ENCODE data around the gene KLHL34. TPM values are rescaled to one million over a fixed set of nuclear protein-coding genes. Genes with fewer than 3 reads are reported as not detected.

The KLHL34 gene
- total and polyA plus RNA-seq, 7 donors: 0.28 to 1.5 (median 1.2) TPM; not detected in 3

GRCh38 chrX:21662761-21663160, 4.6 kb upstream of the KLHL34 start:
- 88 to 90% methylated on average over 4 of the region's 4 CpGs for WGBS, 2 donors
- DNase-seq: no peak
- Histone ChIP-seq H3K27ac (no peak overlapping the region), H3K4me3 (no peak overlapping the region), H3K9me3 (no peaks in the 10 kb centered on the region), H3K27me3 (peaks cover 0 to 11% (median 3%) of the 10 kb centered on the region in 3 donors), H3K4me1 (no peaks in the 10 kb centered on the region), H3K36me3 (no peaks in the 10 kb centered on the region)
- intact Hi-C loops (cut with DNase I): no loop called here
- TF ChIP-seq EP300 (IDR thresholded peaks at IDR 0.05) (no peak), CTCF (IDR thresholded peaks at IDR 0.05) (no peak), POLR2AphosphoS5 (IDR thresholded peaks at IDR 0.05) (no peak), POLR2A (IDR thresholded peaks at IDR 0.05) (no peak)

GRCh38 chrX:21661316-21661715, 3.2 kb upstream of the KLHL34 start:
- no peak for TF ChIP-seq CTCF (IDR thresholded peaks at IDR 0.05)
- TF ChIP-seq POLR2A (IDR thresholded peaks at IDR 0.05): no peak
- H3K36me3 ChIP-seq: no peaks in the 10 kb centered on the region
- WGBS, 2 donors: 79% methylated on average over 6 of the region's 6 CpGs
- DNase-seq: no peak
- H3K27me3 ChIP-seq: peaks cover 5 to 26% (median 8%) of the 10 kb centered on the region in 3 donors
- intact Hi-C loops (cut with DNase I): no loop called here
- no peaks in the 10 kb centered on the region for H3K9me3 ChIP-seq
- H3K4me3 ChIP-seq: no peak overlapping the region
- no peak overlapping the region for H3K27ac ChIP-seq
- no peaks in the 10 kb centered on the region for H3K4me1 ChIP-seq

GRCh38 chrX:21660156-21660555, 2.0 kb upstream of the KLHL34 start:
- peaks cover 0 to 4% (median 0%) of the 10 kb centered on the region in 4 donors for H3K4me1 ChIP-seq
- no peak overlapping the region for H3K27ac ChIP-seq
- 79 to 95% methylated on average over 2 of the region's 2 CpGs for whole genome bisulfite sequencing, 2 donors
- no peaks in the 10 kb centered on the region for H3K36me3 ChIP-seq
- peaks cover 8 to 28% (median 10%) of the 10 kb centered on the region in 3 donors for H3K27me3 ChIP-seq
- no peak for TF ChIP-seq CTCF (IDR thresholded peaks at IDR 0.05)
- no peak for TF ChIP-seq POLR2A (IDR thresholded peaks at IDR 0.05)
- no peak for TF ChIP-seq EP300 (IDR thresholded peaks at IDR 0.05)
- no peak for TF ChIP-seq POLR2AphosphoS5 (IDR thresholded peaks at IDR 0.05)
- intact Hi-C loops (cut with DNase I): no loop called here
- H3K4me3 ChIP-seq: no peak overlapping the region
- H3K9me3 ChIP-seq: no peaks in the 10 kb centered on the region
- DNase-seq: no peak

- WGBS, 2 donors: 42 to 77% methylated on average over 3 of the region's 3 CpGs
- no peak overlapping the region for H3K27ac ChIP-seq
- H3K27me3 ChIP-seq: peaks cover 8 to 28% (median 10%) of the 10 kb centered on the region in 3 donors
- H3K36me3 ChIP-seq: no peaks in the 10 kb centered on the region
- H3K4me1 ChIP-seq: peaks cover 0 to 4% (median 0%) of the 10 kb centered on the region in 4 donors
- no peaks in the 10 kb centered on the region for H3K9me3 ChIP-seq
- no peak for TF ChIP-seq CTCF (IDR thresholded peaks at IDR 0.05)
- no peak for TF ChIP-seq POLR2A (IDR thresholded peaks at IDR 0.05)
- TF ChIP-seq EP300 (IDR thresholded peaks at IDR 0.05): no peak
- no peak for TF ChIP-seq POLR2AphosphoS5 (IDR thresholded peaks at IDR 0.05)
- no peak overlapping the region for H3K4me3 ChIP-seq
- no peak for DNase-seq
- intact Hi-C loops (cut with DNase I): no loop called here
These were observed 1.2 kb upstream of the KLHL34 start for GRCh38 chrX:21659320-21659719.

- Histone ChIP-seq H3K27me3 (peaks cover 8 to 28% (median 10%) of the 10 kb centered on the region in 3 donors), H3K4me1 (peaks cover 0 to 4% (median 0%) of the 10 kb centered on the region in 4 donors), H3K27ac (no peak overlapping the region), H3K9me3 (no peaks in the 10 kb centered on the region), H3K4me3 (peak overlapping the region in 3 of 4 donors; percentile 25 to 35 (median 26)), H3K36me3 (no peaks in the 10 kb centered on the region)
- no peak for TF ChIP-seq CTCF (IDR thresholded peaks at IDR 0.05)
- TF ChIP-seq POLR2AphosphoS5 (IDR thresholded peaks at IDR 0.05): no peak
- no peak for TF ChIP-seq POLR2A (IDR thresholded peaks at IDR 0.05)
- no peak for TF ChIP-seq EP300 (IDR thresholded peaks at IDR 0.05)
- intact Hi-C loops (cut with DNase I): no loop called here
- WGBS, 2 donors: 4 to 7% methylated on average over 23 of the region's 23 CpGs
- DNase-seq: no peak
These were observed 616 bp upstream of the KLHL34 start for GRCh38 chrX:21658746-21659145.

Measured in sigmoid colon (tissue), 7 donors.